ENCODE results near the gene CEACAM6.
"Not testable (repeated sequence)": the region's sequence is repeated elsewhere in the genome, so short reads cannot be mapped to it uniquely, and the experiment has no call there.

CEACAM6 gene

GRCh38 chr19:41746593-41747227 lies 8.6 kb upstream of the CEACAM6 start:
- DNase-seq (ENCODE audit: low spot score), result peak; percentile 66

DNA sequence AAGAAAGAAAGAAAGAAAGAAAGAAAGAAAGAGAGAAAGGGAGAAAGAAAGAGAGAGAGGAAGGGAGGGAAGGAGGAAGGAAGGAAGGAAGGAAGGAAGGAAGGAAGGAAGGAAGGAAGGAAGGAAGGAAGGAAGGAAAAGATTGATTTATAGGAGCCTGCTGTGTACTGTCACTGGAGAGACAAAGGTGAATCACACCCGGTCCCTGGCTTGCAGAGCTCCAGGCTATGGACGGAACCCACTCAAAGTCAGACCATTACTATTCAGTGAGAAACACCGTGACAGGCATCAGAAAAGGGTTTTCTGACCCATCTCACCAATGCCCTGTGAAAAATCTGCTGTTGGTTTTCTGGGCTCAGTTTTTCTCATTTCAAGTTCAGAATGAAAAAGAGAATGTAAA lies 7.3 kb upstream of the CEACAM6 start:
- DNase-seq (ENCODE audit: low spot score), result no peak

- not testable (repeated sequence) for DNase-seq (ENCODE audit: low spot score)
These were observed 4.8 kb upstream of the CEACAM6 start for GRCh38 chr19:41750248-41751134.

- peak; percentile 52 for DNase-seq (ENCODE audit: low spot score)
These were observed 2.2 kb upstream of the CEACAM6 start for GRCh38 chr19:41753159-41753558.

DNA sequence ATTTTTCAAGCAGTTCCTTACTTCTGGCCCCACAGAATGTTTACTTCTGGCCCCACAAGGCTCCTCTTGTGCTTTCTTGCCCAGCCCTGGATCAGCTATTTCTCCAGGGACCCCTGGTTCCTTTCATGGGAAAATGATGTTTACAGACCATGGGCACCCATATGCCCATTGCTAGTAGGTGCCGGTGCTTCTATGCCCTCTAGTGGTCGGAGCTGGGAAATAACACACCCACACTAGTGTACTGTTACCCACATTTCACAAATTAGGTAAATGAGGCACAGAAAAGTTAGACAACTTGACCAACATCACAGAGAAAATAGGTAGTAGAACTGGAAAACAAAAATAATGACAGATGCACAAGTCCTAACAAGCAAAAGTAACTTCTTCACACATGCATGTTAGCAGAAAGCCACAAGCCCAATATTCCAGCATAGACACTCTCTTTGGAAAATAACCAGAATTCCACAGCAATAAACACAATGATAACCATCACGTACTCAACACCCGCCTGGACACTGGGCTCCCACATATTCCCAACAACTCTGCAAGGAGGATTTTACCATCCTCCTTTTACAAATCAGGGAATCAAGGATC lies 1.3 kb upstream of the CEACAM6 start:
- peak; percentile 23 for DNase-seq (ENCODE audit: low spot score)

DNA sequence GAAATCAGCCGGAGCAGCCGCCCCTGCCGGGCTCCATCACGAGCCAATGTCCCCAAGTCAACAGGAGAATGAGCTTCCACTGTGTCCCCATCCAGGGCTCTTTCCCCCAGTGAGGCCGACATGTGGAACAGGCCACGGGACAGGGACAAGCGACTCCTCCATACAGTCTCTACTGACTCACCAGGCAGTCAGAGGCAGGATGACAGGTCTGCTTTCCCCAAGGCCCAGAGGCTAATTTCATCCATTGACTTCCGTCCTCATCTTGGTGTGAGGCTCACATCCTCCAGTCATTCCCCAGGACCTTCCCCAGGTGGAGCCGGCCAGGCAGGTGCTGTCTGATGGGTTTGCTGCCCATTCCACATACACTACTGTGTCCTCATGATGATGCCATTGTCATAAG lies 3.5 kb downstream of the CEACAM6 start:
- DNase-seq (ENCODE audit: low spot score), result no peak

DNA sequence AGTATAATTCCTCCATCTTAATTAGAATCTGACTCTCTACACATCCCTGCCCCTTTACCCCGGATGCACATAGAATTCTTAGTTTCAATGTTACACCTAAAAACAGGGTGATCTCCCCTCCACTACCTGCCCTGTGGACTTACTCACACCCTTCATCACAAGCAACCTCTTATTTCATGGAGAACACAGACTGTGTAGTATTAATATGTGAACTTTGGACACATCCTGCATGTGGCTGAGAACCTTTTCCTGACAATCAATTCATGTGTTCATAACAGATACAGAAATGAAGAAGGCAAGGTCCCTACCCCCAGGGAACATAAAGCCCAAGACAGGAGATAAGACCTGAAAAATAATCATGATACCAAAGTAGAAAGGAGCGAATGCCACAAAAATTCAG lies 11.8 kb downstream of the CEACAM6 start:
- DNase-seq (ENCODE audit: low spot score), result no peak

DNA sequence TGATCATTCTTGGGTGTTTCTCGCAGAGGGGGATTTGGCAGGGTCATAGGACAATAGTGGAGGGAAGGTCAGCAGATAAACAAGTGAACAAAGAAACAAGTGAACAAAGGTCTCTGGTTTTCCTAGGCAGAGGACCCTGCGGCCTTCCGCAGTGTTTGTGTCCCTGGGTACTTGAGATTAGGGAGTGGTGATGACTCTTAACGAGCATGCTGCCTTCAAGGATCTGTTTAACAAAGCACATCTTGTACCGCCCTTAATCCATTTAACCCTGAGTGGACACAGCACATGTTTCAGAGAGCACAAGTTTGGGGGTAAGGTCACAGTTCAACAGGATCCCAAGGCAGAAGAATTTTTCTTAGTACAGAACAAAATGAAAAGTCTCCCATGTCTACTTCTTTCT lies 12.8 kb downstream of the CEACAM6 start:
- not testable (repeated sequence) for DNase-seq (ENCODE audit: low spot score)

GRCh38 chr19:41769608-41770007 lies 14.3 kb downstream of the CEACAM6 start:
- no peak for DNase-seq (ENCODE audit: low spot score)

GRCh38 chr19:41771410-41771809 lies 16.1 kb downstream of the CEACAM6 start:
- no peak for DNase-seq (ENCODE audit: low spot score)

- DNase-seq (ENCODE audit: low spot score), result no peak
These were observed 19.2 kb downstream of the CEACAM6 start for GRCh38 chr19:41774515-41774980.

DNA sequence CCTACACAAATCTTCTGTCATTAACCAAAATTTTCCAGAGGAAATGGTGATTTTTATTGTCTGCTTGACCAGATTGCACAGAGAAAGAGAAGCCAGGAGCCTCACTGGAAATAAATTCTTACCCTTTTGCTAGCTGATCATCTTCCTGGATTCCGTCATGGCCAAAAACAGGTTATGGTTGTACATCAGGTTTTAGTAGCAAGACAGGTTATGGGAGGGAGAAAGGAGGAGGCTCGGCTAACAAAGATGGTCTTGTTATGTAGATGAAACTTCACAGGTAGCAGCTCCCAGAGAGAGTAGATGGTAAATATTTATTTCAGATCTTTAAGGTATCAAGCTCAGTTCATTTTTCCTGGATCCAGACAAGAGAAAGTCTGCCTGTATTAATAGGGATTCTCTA lies 21.4 kb downstream of the CEACAM6 start:
- DNase-seq (ENCODE audit: low spot score), result no peak

GRCh38 chr19:41783612-41784011 lies 28.3 kb downstream of the CEACAM6 start:
- no peak for DNase-seq (ENCODE audit: low spot score)

- no peak for DNase-seq (ENCODE audit: low spot score)
These were observed 29.0 kb downstream of the CEACAM6 start for GRCh38 chr19:41784312-41784711.

DNA sequence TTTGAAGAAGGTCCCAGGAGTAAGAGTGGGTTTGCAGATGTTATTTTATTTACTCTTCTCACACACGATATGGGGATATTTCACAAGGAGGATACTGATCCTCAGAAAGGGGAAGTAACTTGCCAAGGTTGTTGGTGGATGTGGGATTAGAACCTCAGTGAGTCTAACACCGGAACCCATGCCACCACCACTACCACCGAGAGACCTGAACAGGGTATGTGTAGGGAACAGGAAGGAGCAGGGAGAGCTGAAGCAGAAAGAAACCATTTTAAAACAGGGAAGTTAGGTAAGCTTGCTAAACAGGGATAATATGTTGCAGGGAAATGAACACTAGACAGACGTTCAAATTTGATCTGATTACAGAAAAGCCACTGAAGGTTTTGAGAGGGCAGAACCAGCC lies 29.4 kb downstream of the CEACAM6 start:
- no peak for DNase-seq (ENCODE audit: low spot score)

- peak; percentile 79 for DNase-seq (ENCODE audit: low spot score)
These were observed 30.3 kb downstream of the CEACAM6 start for GRCh38 chr19:41785653-41786052.

DNA sequence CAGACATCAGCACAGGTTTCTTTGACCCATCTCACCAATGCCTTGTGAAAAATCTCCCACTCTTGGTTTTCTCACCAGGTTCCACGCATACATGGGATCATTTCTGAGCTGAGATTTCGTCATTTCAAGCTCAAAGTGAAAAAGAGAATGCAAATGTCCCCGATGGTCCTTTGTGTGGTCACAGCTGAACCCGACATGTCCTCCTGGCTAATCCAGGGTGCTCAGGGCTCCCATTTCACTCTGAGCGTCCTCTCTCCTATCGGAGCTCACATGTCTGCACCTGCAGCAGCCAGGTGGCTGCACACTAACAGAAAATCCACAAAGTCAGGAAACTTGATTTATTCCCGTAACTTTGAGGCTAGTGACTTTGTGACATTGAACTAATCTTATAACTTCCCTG lies 31.7 kb downstream of the CEACAM6 start:
- no peak for DNase-seq (ENCODE audit: low spot score)

- not testable (repeated sequence) for DNase-seq (ENCODE audit: low spot score)
These were observed 33.2 kb downstream of the CEACAM6 start for GRCh38 chr19:41788518-41788917.

DNA sequence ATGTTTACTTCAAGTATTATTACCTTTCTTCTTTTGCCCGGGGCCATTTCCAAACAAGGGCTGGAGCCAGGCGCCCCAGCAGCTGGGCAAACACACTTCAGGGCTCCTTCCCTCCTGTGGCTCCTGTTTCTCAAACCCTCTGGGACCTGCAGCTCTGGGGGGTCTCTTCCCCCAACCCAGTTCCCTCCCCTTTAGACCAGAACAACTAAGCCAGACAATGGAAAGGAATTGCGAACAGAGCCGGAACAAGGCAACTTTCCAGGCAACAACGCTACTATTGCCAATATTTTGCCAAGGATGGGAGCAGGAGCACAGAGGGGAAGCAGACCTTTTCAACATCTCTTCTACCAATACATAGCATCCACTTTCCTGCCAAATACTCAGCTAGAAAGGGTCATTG lies 33.7 kb downstream of the CEACAM6 start:
- DNase-seq (ENCODE audit: low spot score), result not testable (repeated sequence)

DNA sequence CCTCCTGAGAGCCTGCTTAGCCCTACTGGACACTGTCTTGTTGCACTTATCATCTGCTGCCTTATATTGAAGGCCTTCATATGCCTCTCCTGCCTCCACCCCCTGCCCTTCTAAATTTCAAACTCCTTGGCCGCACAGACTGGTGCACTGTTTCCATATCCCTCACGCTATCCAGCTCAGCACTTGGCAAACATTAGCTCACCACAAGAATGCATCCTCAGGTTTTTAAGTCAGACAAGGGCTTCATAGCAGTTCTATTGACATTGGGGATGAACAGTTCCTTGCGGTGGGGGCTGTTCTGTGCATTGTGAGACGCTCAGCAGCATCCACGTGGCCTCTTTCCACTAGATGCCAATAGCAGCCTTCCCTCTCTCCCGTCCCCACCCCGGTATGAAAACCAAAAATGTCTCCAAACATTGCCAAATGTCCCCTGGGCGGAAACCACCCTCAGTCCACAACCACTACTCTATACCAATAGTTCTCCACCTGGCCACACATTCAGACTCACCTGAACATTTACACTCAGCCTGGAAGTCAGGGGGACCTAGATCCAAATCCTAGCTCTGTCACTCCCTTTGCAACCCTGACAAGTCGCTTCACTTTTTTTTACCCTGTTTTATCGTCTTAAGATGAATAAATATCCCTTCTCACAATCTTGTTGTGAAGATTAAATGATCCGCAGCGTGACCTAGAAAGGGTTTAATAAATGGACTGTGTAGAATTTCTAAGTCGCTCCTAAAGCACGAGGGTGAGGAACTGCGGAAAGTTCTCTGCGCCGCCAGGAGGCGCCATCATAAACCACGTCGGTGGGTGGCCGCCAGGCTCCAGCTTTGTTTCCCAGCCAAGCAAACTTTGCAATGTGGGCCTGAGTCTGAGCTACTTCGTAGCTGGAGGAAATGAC lies 37.4 kb downstream of the CEACAM6 start:
- peak; percentile 68 for DNase-seq (ENCODE audit: low spot score)

DNA sequence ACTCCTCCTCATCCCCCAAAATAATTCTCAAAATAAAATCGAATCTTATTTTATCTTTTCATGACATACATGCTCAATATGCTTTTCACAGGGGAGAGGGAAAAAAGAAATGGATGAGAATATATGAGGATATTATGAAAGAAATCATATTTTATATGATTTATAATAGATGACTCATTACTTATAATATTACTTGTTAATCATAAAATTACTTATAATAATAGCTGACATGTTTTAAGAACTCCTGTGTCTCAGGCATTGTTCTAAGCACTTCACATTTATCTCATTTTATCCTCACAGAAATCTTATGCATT lies 38.0 kb downstream of the CEACAM6 start:
- DNase-seq (ENCODE audit: low spot score), result no peak

DNA sequence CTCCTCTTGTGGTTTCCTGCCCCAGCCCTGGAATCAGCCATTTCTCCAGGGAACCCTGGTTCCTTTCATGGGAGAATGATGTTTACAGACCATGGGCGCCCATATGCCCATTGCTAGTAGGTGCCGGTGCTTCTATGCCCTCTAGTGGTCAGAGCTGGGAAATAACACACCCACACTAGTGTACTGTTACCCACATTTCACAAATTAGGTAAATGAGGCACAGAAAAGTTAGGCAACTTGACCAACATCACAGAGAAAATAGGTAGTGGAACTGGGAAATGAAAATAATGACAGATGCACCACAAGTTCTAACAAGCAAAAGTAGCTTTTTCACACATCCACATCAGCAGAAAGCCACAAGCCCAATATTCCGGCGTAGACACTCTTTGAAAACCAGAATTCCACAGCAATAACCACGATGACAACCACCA lies 39.7 kb downstream of the CEACAM6 start:
- DNase-seq (ENCODE audit: low spot score), result no peak

Measured in AG20443 (cell line).